Stimulated activated CD8-positive, alpha-beta memory T cell treated with anti-CD3 and anti-CD28 coated beads, Interleukin-15, amount 100 ng/mL, for 24 hours (primary cell): ENCODE results near the gene CKAP5.
A peak's percentile ranks its signal among the peaks of the same experiment; 100 is the strongest.
"Not testable (repeated sequence)": the region's sequence is repeated elsewhere in the genome, so short reads cannot be mapped to it uniquely, and the experiment has no call there.

ENCODE experiments used
- DNase-seq: peaks from one replicate; pipeline ENCODE4 v3.0.0-alpha.2; 2020; ENCODE audit warnings: low read depth

CKAP5 gene

GRCh38 chr11:46726206-46726862, 119.7 kb downstream of the CKAP5 start:
- DNase-seq: no peak

GRCh38 chr11:46725338-46726205, 120.5 kb downstream of the CKAP5 start:
- DNase-seq: no peak

- DNase-seq: no peak
Measured at GRCh38 chr11:46724088-46724487, 122.0 kb downstream of the CKAP5 start.

GRCh38 chr11:46723359-46723680, 122.8 kb downstream of the CKAP5 start:
- no peak for DNase-seq

GRCh38 chr11:46722566-46723358, 123.3 kb downstream of the CKAP5 start:
- DNase-seq: no peak

GRCh38 chr11:46721286-46721685, 124.8 kb downstream of the CKAP5 start:
- no peak for DNase-seq

GRCh38 chr11:46719543-46720218, 126.4 kb downstream of the CKAP5 start:
- DNase-seq: no peak

GRCh38 chr11:46719048-46719542, 127.0 kb downstream of the CKAP5 start, which contains the start of gene F2:
Gene F2, plus strand, starts transcription at chr11:46719213. Its CDS starts 23 bp downstream, at chr11:46719236.
- no peak for DNase-seq

GRCh38 chr11:46718155-46719019, 127.7 kb downstream of the CKAP5 start:
- no peak for DNase-seq

GRCh38 chr11:46717825-46718154, 128.3 kb downstream of the CKAP5 start:
- DNase-seq: not testable (repeated sequence)

- no peak for DNase-seq
Measured at GRCh38 chr11:46712874-46713576, 133.1 kb downstream of the CKAP5 start.

GRCh38 chr11:46711303-46711702, 134.8 kb downstream of the CKAP5 start:
- DNase-seq: no peak

- no peak for DNase-seq
Measured at GRCh38 chr11:46710821-46711269, 135.2 kb downstream of the CKAP5 start.

- DNase-seq: not testable (repeated sequence)
Measured at GRCh38 chr11:46709351-46709750, 136.7 kb downstream of the CKAP5 start.

GRCh38 chr11:46706886-46707285, 139.2 kb downstream of the CKAP5 start:
- DNase-seq: no peak

GRCh38 chr11:46705070-46705688, 140.9 kb downstream of the CKAP5 start:
- no peak for DNase-seq

GRCh38 chr11:46701078-46701654, 144.9 kb downstream of the CKAP5 start:
- no peak for DNase-seq

- peak; percentile 95 for DNase-seq
Measured at GRCh38 chr11:46700241-46701077, 145.6 kb downstream of the CKAP5 start, which contains the start of the genes ARHGAP1 and ZNF408. Gene ARHGAP1, minus strand, starts transcription at chr11:46700619. Its CDS starts 4,512 bp downstream, at chr11:46696107. Gene ZNF408, plus strand, starts transcription at chr11:46701031. Its CDS starts 17 bp downstream, at chr11:46701048.
